Neural progenitor cell (in vitro differentiated cells): Measurements from ENCODE around the gene SMARCA4.

Experiments
- CTCF ChIP-seq: fragments of 200-600 bp; sonication (generic); IDR thresholded peaks from 2 replicates; pipeline ENCODE4 v1.5.1; 2017; ENCODE audit warnings: antibody characterized with exemption, mild to moderate bottlenecking
- EZH2 ChIP-seq: fragments of 200-600 bp; sonication (generic); IDR thresholded peaks from 2 replicates; pipeline ENCODE4 v1.6.1; 2017; ENCODE audit warnings: antibody characterized with exemption, mild to moderate bottlenecking, moderate library complexity
- EZH2phosphoT487 ChIP-seq: fragments of 200-600 bp; sonication (generic); IDR thresholded peaks from 2 replicates; pipeline ENCODE4 v1.6.1; 2017; ENCODE audit warnings: antibody characterized with exemption

- TF ChIP-seq EZH2 (no peak), CTCF (no peak), EZH2phosphoT487 (no peak)
Observed at GRCh38 chr19:10919352-10920287, 41.2 kb upstream of the SMARCA4 start.
